Suprapubic skin (tissue), 4 donors: ENCODE measurements around the gene CHIT1.

Source experiments
- EP300 ChIP-seq: sonication (generic); formaldehyde crosslinking; IDR thresholded peaks from one replicate; pipeline ENCODE4 v1.6.1; 2017; ENCODE audit warnings: antibody characterized with exemption
- POLR2A ChIP-seq, 2 donors: fragments of 450-650 bp; IDR thresholded peaks; one replicate each; pipeline ENCODE4 v1.6.1; 2017; ENCODE audit warnings: antibody characterized with exemption in 2 of 2, mild to moderate bottlenecking in 2 of 2, moderate library complexity in 2 of 2
- POLR2AphosphoS5 ChIP-seq, 3 donors: sonication (generic); formaldehyde crosslinking; IDR thresholded peaks; one replicate each; pipeline ENCODE4 v1.6.1; 2017; ENCODE audit warnings: antibody characterized with exemption in 3 of 3
- TF ChIP-seq, protein P1 (sequence below), 2 donors: fragments of 200-600 bp in 1 of 2; fragments of 450-650 bp in 1 of 2; sonication (generic) in 1 of 2; IDR thresholded peaks; one replicate each; pipeline ENCODE4 v1.5.1; 2016 to 2019; ENCODE audit warnings: antibody characterized with exemption in 2 of 2, mild to moderate bottlenecking in 1 of 2, moderate library complexity in 1 of 2

DNA sequence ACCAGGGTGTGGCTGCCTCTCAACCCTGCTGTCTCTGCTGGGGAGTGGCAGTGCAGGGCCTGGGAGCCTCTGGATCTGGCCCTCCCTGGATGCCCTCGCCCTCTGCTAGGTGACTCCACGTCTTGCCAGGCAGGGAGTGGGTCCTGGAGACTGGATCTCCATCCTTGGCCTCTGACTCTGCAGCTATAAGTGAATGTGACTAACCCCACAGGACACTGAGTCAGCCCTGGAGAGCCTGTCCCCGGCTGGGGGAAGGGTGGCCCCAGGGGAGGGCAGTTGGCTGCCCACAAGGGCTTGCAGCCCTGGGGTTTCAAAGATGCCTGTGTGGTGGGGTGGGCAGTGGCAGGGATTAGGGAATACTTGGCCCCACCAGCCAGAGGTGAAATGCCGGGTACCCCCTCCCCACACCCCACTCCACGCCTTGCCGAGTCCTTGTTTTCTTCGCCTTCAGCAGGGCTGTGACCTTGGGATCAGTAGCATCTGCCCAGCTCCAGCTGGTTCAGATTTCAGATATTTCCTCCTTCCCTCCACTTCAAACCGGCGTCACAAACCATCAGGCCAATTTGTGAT lies 51.9 kb downstream of the CHIT1 start:
- TF ChIP-seq, protein P1, sequence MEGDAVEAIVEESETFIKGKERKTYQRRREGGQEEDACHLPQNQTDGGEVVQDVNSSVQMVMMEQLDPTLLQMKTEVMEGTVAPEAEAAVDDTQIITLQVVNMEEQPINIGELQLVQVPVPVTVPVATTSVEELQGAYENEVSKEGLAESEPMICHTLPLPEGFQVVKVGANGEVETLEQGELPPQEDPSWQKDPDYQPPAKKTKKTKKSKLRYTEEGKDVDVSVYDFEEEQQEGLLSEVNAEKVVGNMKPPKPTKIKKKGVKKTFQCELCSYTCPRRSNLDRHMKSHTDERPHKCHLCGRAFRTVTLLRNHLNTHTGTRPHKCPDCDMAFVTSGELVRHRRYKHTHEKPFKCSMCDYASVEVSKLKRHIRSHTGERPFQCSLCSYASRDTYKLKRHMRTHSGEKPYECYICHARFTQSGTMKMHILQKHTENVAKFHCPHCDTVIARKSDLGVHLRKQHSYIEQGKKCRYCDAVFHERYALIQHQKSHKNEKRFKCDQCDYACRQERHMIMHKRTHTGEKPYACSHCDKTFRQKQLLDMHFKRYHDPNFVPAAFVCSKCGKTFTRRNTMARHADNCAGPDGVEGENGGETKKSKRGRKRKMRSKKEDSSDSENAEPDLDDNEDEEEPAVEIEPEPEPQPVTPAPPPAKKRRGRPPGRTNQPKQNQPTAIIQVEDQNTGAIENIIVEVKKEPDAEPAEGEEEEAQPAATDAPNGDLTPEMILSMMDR (IDR thresholded peaks at IDR 0.05): no peak
- TF ChIP-seq POLR2A (IDR thresholded peaks at IDR 0.05): no peak
- no peak for TF ChIP-seq EP300
- no peak for TF ChIP-seq POLR2AphosphoS5 (IDR thresholded peaks at IDR 0.05)
